Measurements from ENCODE around the gene MMP17. TPM values are rescaled to one million over a fixed set of nuclear protein-coding genes. Genes with fewer than 3 reads are reported as not detected.

Gene MMP17
- total and polyA plus RNA-seq, 4 donors: 0.17 to 0.37 (median 0.24) TPM; not detected in 1

DNA sequence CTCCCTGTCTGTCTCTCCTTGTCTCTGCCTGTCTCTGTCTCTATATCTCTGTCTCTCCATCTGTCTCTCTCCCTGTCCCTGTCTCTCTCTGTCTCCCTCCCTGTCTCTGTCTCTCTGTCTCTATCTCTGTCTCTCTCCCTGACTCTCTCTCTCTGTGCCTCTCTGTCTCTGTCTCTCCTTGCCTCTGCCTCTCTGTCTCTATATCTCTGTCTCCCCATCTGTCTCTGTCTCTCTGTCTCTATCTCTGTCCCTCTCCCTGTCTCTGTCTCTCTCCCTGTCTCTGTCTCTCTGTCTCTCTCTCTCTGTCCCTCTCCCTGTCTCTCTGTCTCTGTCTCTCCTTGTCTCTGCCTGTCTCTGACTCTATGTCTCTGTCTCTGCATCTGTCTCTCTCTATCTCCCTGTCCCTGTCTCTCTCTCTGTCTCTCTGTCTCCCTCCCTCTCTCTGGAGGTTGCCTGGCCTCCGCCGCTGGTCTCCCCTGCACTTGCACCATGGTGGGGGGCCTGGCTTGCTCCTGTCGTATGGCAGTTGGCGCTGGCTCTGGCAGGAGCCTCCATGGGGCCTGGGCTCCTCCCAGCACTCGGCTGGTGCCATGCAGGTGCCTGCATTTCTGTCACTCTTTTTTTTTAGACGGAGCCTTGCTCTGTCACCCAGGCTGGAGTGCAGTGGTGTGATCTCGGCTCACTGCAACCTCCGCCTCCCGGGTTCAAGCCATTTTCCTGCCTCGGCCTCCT, 28.3 kb downstream of the MMP17 start:
- no peaks in the 10 kb centered on the region for H3K9me3 ChIP-seq (ENCODE audit: control insufficient read depth in 4 of 4, low read length in 3 of 4)
- WGBS: 94% methylated on average over 10 of the region's 10 CpGs
- no peaks in the 10 kb centered on the region for H3K27me3 ChIP-seq (ENCODE audit: control insufficient read depth in 4 of 4, insufficient read depth in 4 of 4, low read length in 3 of 4)
- H3K9ac ChIP-seq (ENCODE audit: low read depth in 1 of 2, low read length in 2 of 2): no peak overlapping the region
- TF ChIP-seq YY1 (IDR thresholded peaks at IDR 0.05) (no peak), GABPA (IDR thresholded peaks at IDR 0.05 in 1 of 2, conservative IDR thresholded peaks at IDR 0.05 in 1 of 2) (no peak), RAD21 (IDR thresholded peaks at IDR 0.05) (no peak), FOXA2 (IDR thresholded peaks at IDR 0.05) (no peak), RXRA (IDR thresholded peaks at IDR 0.05) (no peak), HNF4A (conservative IDR thresholded peaks at IDR 0.05) (no peak), JUND (IDR thresholded peaks at IDR 0.05) (no peak), FOXA1 (IDR thresholded peaks at IDR 0.05) (no peak), NR2F2 (IDR thresholded peaks at IDR 0.05) (no peak), TAF1 (conservative IDR thresholded peaks at IDR 0.05) (no peak), HNF4G (IDR thresholded peaks at IDR 0.05) (no peak)
- TF ChIP-seq, protein P1, sequence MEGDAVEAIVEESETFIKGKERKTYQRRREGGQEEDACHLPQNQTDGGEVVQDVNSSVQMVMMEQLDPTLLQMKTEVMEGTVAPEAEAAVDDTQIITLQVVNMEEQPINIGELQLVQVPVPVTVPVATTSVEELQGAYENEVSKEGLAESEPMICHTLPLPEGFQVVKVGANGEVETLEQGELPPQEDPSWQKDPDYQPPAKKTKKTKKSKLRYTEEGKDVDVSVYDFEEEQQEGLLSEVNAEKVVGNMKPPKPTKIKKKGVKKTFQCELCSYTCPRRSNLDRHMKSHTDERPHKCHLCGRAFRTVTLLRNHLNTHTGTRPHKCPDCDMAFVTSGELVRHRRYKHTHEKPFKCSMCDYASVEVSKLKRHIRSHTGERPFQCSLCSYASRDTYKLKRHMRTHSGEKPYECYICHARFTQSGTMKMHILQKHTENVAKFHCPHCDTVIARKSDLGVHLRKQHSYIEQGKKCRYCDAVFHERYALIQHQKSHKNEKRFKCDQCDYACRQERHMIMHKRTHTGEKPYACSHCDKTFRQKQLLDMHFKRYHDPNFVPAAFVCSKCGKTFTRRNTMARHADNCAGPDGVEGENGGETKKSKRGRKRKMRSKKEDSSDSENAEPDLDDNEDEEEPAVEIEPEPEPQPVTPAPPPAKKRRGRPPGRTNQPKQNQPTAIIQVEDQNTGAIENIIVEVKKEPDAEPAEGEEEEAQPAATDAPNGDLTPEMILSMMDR (IDR thresholded peaks at IDR 0.05; ENCODE audit: low read depth, low read length, missing input control): no peak
- TF ChIP-seq, protein P2, sequence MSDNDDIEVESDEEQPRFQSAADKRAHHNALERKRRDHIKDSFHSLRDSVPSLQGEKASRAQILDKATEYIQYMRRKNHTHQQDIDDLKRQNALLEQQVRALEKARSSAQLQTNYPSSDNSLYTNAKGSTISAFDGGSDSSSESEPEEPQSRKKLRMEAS (IDR thresholded peaks at IDR 0.05): no peak
- TF ChIP-seq, protein P3, sequence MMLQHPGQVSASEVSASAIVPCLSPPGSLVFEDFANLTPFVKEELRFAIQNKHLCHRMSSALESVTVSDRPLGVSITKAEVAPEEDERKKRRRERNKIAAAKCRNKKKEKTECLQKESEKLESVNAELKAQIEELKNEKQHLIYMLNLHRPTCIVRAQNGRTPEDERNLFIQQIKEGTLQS (IDR thresholded peaks at IDR 0.05): no peak
- H3K27ac ChIP-seq (ENCODE audit: low read depth in 1 of 2, low read length in 2 of 2): no peak overlapping the region
- peaks cover 4 to 16% (median 14%) of the 10 kb centered on the region in 4 donors for H3K4me1 ChIP-seq (ENCODE audit: control insufficient read depth in 4 of 4, insufficient read depth in 4 of 4, low read length in 3 of 4)
- H3K36me3 ChIP-seq (ENCODE audit: control insufficient read depth in 4 of 4, insufficient read depth in 3 of 4, low read depth in 1 of 4, low read length in 3 of 4): no peaks in the 10 kb centered on the region
- DNase-seq (ENCODE audit: low spot score): no peak
- no peak overlapping the region for H3K4me3 ChIP-seq (ENCODE audit: low read depth in 1 of 3, low read length in 3 of 3)

DNA sequence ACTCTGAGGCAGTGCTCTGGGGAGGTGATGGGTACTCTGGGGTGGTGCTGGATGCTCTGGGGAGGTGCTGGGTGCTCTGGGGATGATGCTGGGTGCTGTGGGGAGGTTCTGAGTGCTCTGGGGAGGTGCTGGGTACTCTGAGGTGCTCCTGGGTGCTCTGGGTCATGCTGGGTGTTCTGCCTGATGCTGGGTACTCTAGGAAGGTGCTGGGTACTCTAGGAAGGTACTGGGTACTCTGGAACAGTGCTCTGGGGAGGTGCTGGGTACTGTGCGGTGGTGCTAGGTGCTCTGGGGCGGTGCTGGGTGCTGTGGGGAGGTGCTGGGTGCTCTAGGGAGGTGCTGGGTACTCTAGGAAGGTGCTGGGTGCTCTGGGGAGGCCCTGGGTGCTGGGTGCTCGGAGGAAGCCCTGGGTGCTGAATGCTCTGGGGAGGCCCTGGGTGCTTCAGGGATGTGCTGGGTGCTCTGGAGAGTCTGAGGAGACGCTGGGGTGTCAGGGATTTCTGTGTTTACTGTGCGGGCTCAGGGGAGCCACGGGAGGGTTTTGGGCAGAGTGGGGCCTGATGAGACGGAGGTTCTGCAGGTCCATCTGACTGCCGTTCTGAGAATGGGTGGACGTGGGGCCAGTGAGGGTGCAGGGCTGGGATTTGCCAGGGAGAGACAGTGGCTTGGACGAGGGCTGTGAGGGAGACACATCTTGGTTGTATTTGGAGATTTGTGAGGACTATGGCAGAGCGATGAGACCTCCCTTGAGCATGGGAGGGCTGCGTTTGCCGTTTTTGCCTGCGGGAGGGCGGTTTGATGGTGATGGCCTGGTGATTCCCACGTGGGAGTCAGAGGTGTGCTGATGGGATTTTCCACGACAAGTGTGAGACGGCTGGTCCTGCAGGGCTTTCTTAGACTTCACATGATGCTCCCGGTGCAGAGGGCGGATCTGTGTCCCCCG, 30.0 kb downstream of the MMP17 start:
- Histone ChIP-seq H3K4me1 (ENCODE audit: control insufficient read depth in 4 of 4, insufficient read depth in 4 of 4, low read length in 3 of 4) (peaks cover 15 to 32% (median 26%) of the 10 kb centered on the region in 4 donors), H3K9me3 (ENCODE audit: control insufficient read depth in 4 of 4, low read length in 3 of 4) (no peaks in the 10 kb centered on the region), H3K36me3 (ENCODE audit: control insufficient read depth in 4 of 4, insufficient read depth in 3 of 4, low read depth in 1 of 4, low read length in 3 of 4) (no peaks in the 10 kb centered on the region), H3K4me3 (ENCODE audit: low read depth in 1 of 3, low read length in 3 of 3) (no peak overlapping the region), H3K9ac (ENCODE audit: low read depth in 1 of 2, low read length in 2 of 2) (no peak overlapping the region), H3K27ac (ENCODE audit: low read depth in 1 of 2, low read length in 2 of 2) (no peak overlapping the region), H3K27me3 (ENCODE audit: control insufficient read depth in 4 of 4, insufficient read depth in 4 of 4, low read length in 3 of 4) (no peaks in the 10 kb centered on the region)
- WGBS: 89% methylated on average over 21 of the region's 21 CpGs
- DNase-seq (ENCODE audit: low spot score): no peak
- no peak for TF ChIP-seq FOXA2 (IDR thresholded peaks at IDR 0.05)
- TF ChIP-seq HNF4A (conservative IDR thresholded peaks at IDR 0.05): no peak
- TF ChIP-seq NR2F2 (IDR thresholded peaks at IDR 0.05): no peak
- TF ChIP-seq, protein P4, sequence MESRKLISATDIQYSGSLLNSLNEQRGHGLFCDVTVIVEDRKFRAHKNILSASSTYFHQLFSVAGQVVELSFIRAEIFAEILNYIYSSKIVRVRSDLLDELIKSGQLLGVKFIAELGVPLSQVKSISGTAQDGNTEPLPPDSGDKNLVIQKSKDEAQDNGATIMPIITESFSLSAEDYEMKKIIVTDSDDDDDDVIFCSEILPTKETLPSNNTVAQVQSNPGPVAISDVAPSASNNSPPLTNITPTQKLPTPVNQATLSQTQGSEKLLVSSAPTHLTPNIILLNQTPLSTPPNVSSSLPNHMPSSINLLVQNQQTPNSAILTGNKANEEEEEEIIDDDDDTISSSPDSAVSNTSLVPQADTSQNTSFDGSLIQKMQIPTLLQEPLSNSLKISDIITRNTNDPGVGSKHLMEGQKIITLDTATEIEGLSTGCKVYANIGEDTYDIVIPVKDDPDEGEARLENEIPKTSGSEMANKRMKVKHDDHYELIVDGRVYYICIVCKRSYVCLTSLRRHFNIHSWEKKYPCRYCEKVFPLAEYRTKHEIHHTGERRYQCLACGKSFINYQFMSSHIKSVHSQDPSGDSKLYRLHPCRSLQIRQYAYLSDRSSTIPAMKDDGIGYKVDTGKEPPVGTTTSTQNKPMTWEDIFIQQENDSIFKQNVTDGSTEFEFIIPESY (IDR thresholded peaks at IDR 0.05): no peak
- TF ChIP-seq, protein P2 (IDR thresholded peaks at IDR 0.05): no peak
